ENCODE results near the gene NLRP2B.
"Not testable (repeated sequence)": the region's sequence is repeated elsewhere in the genome, so short reads cannot be mapped to it uniquely, and the experiment has no call there.

The NLRP2B gene

DNA sequence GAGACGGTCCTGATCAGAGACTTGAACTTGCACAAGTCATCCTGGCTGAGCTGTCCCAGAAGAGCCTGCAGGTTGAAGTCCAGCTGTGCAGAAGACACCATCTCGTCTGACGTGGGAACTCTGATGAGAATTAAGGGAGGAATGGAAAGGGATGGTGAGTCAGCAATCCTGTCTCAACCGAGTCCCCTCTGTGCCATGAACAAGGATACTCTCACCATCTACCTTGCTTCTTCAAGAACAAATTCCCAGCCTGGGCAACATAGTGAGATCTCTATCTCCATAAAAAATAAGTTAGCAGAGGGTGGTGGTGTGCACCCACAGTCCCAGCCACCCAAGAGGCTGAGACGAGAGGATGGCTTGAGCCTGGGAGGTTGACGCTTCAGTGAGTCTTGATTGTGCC is at the start of gene NLRP2B:
Gene NLRP2B (minus strand): TSS at position 101 of the 400 bp plus-strand sequence.
- no peaks in the 10 kb centered on the region for H3K27me3 ChIP-seq (ENCODE audit: insufficient read depth, low read length)

DNA sequence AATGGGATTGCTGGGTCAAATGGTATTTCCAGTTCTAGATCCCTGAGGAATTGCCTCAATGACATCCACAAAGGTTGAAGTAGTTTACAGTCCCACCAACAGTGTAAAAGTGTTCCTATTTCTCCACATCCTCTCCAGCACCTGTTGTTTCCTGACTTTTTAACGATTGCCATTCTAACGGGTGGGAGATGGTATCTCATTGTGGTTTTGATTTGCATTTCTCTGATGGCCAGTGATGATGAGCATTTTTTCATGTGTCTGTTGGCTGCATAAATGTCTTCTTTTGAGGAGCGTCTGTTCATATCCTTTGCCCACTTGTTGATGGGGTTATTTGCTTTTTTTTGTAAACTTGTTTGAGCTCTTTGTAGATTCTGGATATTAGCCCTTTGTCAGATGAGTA is 45.9 kb upstream of the NLRP2B start:
- not testable (repeated sequence) for H3K4me1 ChIP-seq (ENCODE audit: insufficient read depth, low read length); H3K4me3 ChIP-seq (ENCODE audit: low read length); H3K27ac ChIP-seq (ENCODE audit: low read length); H3K27me3 ChIP-seq (ENCODE audit: insufficient read depth, low read length); H3K9ac ChIP-seq (ENCODE audit: low read depth, low read length); H3K36me3 ChIP-seq (ENCODE audit: insufficient read depth, low read depth, low read length)
- peaks cover 13% of the 10 kb centered on the region for H3K9me3 ChIP-seq (ENCODE audit: insufficient read depth, low read depth, low read length)

More for the DNA sequence above, at the start of gene NLRP2B:
- Histone ChIP-seq H3K27ac (ENCODE audit: low read length) (no peak within 1 kb of the TSS), H3K9me3 (ENCODE audit: insufficient read depth, low read depth, low read length) (peaks cover 13% of the 10 kb centered on the region), H3K36me3 (ENCODE audit: insufficient read depth, low read depth, low read length) (no peaks in the 10 kb centered on the region), H3K4me3 (ENCODE audit: low read length) (no peak within 1 kb of the TSS), H3K4me1 (ENCODE audit: insufficient read depth, low read length) (no peaks in the 10 kb centered on the region; the same call in 1 of the 2 replicates), H3K9ac (ENCODE audit: low read depth, low read length) (no peak within 1 kb of the TSS)

DNA sequence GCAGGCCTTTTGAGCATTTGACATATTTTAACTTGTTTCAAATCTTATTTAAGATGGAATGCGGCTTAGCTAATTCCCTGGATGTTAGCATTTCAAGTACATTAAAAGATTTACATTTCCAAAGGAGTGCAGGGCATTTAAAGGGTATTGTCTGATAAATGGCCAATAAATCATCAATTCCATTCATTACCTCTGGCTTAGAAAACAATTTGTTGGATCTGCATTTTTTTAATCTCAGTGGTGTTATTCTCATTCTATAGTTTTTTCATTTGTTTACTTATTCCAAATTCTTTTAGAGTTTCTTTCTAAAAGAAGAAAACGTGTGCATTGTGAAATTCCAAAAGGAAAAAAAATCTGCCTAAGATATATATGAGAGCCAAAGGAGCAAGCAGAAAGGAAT is 1.3 kb upstream of the NLRP2B start:
- H3K36me3 ChIP-seq (ENCODE audit: insufficient read depth, low read depth, low read length) = no peaks in the 10 kb centered on the region
- peaks cover 13% of the 10 kb centered on the region for H3K9me3 ChIP-seq (ENCODE audit: insufficient read depth, low read depth, low read length)
- no peak overlapping the region for H3K9ac ChIP-seq (ENCODE audit: low read depth, low read length)
- H3K27ac ChIP-seq (ENCODE audit: low read length) = no peak overlapping the region
- no peak overlapping the region for H3K4me3 ChIP-seq (ENCODE audit: low read length)
- no peaks in the 10 kb centered on the region; the same call in 1 of the 2 replicates for H3K4me1 ChIP-seq (ENCODE audit: insufficient read depth, low read length)
- no peaks in the 10 kb centered on the region for H3K27me3 ChIP-seq (ENCODE audit: insufficient read depth, low read length)

DNA sequence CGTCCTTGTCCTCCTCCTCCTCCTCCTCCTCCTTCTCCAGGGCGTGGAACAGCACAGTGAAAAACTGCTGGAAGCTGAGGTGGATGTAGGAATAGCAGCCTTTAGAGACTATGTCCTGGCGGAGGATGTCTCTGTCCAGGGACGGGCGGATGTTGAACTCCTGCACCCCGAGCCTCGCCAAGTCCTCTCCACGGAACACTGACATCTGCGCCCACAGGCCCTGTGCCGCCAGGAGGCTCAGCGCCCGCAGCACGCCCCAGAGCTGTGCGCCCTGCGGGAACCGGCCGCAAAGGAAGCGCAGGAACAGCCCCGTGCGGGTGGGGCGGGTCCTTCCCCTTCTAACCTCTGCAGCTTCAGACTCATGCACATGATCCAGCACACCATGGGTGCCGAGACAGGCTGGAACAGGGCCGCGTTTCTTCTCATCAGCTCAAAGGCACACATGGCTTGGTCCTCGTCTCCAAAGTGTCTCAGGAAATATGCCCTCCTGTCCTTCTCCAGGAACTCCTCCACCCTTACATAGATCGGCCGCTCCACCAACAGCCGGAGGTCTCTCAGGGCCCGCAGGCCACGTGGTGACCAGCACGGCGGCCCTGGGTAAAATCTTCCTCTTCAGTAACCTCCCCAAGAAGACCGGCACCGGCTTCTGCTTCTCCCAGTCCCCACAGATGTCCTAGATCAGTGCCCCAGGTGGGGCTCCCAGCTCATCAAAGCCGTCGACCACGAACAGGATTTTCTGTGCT is 1.2 kb downstream of the NLRP2B start:
- no peak overlapping the region for H3K27ac ChIP-seq (ENCODE audit: low read length)
- H3K36me3 ChIP-seq (ENCODE audit: insufficient read depth, low read depth, low read length) = no peaks in the 10 kb centered on the region
- no peaks in the 10 kb centered on the region; the same call in 1 of the 2 replicates for H3K4me1 ChIP-seq (ENCODE audit: insufficient read depth, low read length)
- no peaks in the 10 kb centered on the region for H3K27me3 ChIP-seq (ENCODE audit: insufficient read depth, low read length)
- peaks cover 2% of the 10 kb centered on the region; the same call in 1 of the 2 replicates for H3K9me3 ChIP-seq (ENCODE audit: insufficient read depth, low read depth, low read length)
- H3K4me3 ChIP-seq (ENCODE audit: low read length) = no peak overlapping the region
- no peak overlapping the region for H3K9ac ChIP-seq (ENCODE audit: low read depth, low read length)

DNA sequence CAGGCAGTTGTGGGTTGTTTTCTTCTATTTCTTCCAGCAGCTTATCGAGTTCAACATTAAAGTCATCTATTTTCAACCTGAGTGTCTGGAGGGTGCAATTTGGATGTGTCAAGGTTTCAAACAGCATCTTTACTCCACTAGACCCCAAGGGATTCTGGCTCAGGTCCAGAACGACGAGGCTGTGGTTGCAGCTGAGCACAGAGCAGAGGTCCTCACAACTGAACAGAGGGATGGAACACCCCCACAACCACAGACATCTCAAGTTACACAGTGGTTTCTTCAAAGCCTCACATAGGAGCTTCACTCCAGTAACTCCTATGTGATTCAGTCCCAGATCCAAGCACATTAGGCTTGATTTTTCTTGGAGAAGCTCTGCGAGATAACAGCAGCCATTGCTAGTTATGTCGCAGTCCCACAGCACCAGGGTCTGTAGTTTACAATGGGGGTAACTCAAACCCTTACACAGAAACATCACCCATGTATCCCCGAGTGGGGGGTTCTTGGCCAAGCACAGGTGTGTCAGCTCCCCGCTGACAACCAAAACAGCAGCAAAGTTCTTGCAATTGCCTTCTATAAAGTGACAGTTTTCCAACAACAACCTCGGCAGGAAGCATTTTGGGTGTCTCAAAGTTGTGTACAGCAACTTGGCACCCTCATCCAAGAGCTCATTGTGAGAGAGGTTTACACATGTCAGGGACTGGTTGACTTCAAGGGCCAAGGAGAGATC is 2.8 kb downstream of the NLRP2B start:
- no peaks in the 10 kb centered on the region for H3K27me3 ChIP-seq (ENCODE audit: insufficient read depth, low read length)
- no peaks in the 10 kb centered on the region for H3K4me1 ChIP-seq (ENCODE audit: insufficient read depth, low read length)
- H3K36me3 ChIP-seq (ENCODE audit: insufficient read depth, low read depth, low read length) = no peaks in the 10 kb centered on the region
- peaks cover 6% of the 10 kb centered on the region; the same call in 1 of the 2 replicates for H3K9me3 ChIP-seq (ENCODE audit: insufficient read depth, low read depth, low read length)
- no peak overlapping the region for H3K27ac ChIP-seq (ENCODE audit: low read length)
- no peak overlapping the region for H3K4me3 ChIP-seq (ENCODE audit: low read length)
- no peak overlapping the region for H3K9ac ChIP-seq (ENCODE audit: low read depth, low read length)

DNA sequence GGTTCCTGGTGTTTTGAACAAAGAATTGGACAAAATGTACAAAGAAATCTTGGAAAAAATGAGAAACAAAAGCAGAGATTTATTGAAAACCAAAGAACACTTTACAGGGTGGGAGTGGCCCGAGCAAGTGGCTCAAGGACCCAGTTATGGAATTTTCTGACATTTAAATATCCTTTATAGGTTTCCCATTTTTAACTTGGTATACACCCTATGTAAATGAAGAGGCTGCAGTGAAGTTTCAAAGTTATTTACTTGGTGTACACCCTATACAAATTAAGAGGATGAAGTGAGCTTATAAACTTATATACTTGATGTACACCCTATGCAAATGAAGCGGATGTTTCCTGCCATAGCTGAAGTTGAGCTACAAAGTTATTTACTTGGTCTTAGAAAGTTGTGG is 4.7 kb downstream of the NLRP2B start:
- peaks cover 6% of the 10 kb centered on the region for H3K9me3 ChIP-seq (ENCODE audit: insufficient read depth, low read depth, low read length)
- H3K4me3 ChIP-seq (ENCODE audit: low read length) = no peak overlapping the region
- no peaks in the 10 kb centered on the region for H3K4me1 ChIP-seq (ENCODE audit: insufficient read depth, low read length)
- no peaks in the 10 kb centered on the region for H3K36me3 ChIP-seq (ENCODE audit: insufficient read depth, low read depth, low read length)
- no peak overlapping the region for H3K27ac ChIP-seq (ENCODE audit: low read length)
- no peak overlapping the region for H3K9ac ChIP-seq (ENCODE audit: low read depth, low read length)
- no peaks in the 10 kb centered on the region for H3K27me3 ChIP-seq (ENCODE audit: insufficient read depth, low read length)

DNA sequence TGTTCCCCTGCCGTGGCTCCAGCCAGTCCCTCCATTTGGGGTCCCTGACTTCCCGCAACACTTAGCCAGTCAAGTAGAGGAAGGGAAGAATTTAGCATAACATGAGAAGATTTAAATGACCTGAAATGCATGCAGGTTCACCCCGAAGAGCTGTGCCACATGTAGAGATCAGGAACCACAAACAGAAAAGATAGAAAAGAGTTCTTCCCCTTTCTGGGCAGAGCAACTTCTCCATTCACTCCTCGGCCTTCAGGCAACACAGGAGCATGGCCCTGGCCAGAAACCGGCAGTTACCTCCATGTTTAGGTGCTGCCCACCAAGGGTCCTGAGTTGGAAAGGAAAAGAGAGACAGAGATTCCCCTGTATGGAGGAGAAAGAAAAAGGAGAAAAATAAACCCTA is 5.2 kb downstream of the NLRP2B start:
- Histone ChIP-seq H3K27me3 (ENCODE audit: insufficient read depth, low read length) (no peaks in the 10 kb centered on the region), H3K27ac (ENCODE audit: low read length) (no peak overlapping the region), H3K9me3 (ENCODE audit: insufficient read depth, low read depth, low read length) (peaks cover 6% of the 10 kb centered on the region), H3K4me3 (ENCODE audit: low read length) (no peak overlapping the region), H3K36me3 (ENCODE audit: insufficient read depth, low read depth, low read length) (no peaks in the 10 kb centered on the region), H3K9ac (ENCODE audit: low read depth, low read length) (no peak overlapping the region), H3K4me1 (ENCODE audit: insufficient read depth, low read length) (no peaks in the 10 kb centered on the region)

DNA sequence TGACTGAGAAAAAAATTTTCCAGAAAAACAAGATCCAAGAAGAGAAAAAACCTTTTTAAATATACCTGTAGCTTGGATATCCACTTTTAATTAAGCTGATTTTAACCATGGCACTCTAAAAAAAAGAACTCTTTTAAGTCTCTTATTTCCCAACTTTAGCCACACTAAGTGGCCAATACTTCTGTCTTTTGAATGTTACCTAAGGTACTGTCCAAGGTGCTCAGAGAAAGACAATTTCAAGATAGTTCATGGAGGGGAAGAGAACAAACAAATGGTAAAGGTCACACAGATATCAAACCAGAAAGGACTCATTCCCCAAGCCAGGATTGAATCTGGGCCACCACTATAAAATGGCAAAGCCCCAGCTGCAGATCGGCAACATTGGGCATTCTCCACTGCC is 10.1 kb downstream of the NLRP2B start:
- Histone ChIP-seq H3K9ac (ENCODE audit: low read depth, low read length) (no peak overlapping the region), H3K4me3 (ENCODE audit: low read length) (no peak overlapping the region), H3K36me3 (ENCODE audit: insufficient read depth, low read depth, low read length) (no peaks in the 10 kb centered on the region), H3K27me3 (ENCODE audit: insufficient read depth, low read length) (no peaks in the 10 kb centered on the region), H3K27ac (ENCODE audit: low read length) (no peak overlapping the region), H3K4me1 (ENCODE audit: insufficient read depth, low read length) (no peaks in the 10 kb centered on the region), H3K9me3 (ENCODE audit: insufficient read depth, low read depth, low read length) (peaks cover 6% of the 10 kb centered on the region)

DNA sequence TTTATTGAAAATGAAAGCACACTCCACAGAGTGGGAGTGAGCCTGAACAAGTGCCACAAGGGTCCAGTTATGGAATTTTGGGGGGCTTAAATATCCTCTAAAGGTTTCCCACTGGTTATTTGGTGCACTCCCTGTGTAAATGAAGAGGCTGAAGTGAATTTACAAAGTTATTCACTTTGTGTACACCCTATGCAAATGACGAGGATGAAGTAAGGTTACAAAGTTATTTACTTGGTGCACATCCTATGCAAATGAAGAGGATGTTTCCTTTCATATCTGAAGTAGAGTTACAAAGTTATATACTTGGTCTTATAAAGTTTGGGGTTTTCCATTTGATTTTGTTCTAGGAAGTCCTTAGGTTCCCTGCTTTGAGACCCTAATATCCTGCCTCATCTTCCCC is 13.1 kb downstream of the NLRP2B start:
- H3K4me1 ChIP-seq (ENCODE audit: insufficient read depth, low read length) = no peaks in the 10 kb centered on the region
- H3K4me3 ChIP-seq (ENCODE audit: low read length) = no peak overlapping the region
- H3K27ac ChIP-seq (ENCODE audit: low read length) = no peak overlapping the region
- H3K36me3 ChIP-seq (ENCODE audit: insufficient read depth, low read depth, low read length) = no peaks in the 10 kb centered on the region
- no peaks in the 10 kb centered on the region; the same call in 1 of the 2 replicates for H3K9me3 ChIP-seq (ENCODE audit: insufficient read depth, low read depth, low read length)
- no peak overlapping the region for H3K9ac ChIP-seq (ENCODE audit: low read depth, low read length)
- no peaks in the 10 kb centered on the region for H3K27me3 ChIP-seq (ENCODE audit: insufficient read depth, low read length)

DNA sequence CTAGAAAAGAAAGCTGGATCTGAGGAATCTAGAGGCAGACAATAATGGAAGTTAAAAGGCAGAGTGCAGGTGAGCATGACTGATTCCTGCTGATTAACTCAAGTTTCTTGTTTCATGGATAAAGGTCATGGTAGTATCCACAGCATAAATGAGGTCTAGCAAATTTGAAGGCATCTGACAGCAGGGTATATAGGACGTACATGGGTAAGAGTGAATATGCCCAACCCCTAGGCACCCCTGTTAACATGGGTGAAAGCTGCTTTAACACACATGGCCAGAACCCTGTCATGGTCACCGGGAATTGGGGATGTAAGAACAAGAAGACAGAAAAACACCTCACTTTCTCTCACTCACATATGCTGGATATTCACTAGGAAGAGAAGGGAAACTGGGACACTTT is 25.0 kb downstream of the NLRP2B start:
- Histone ChIP-seq H3K4me1 (ENCODE audit: insufficient read depth, low read length) (no peaks in the 10 kb centered on the region; the same call in 1 of the 2 replicates), H3K9me3 (ENCODE audit: insufficient read depth, low read depth, low read length) (peaks cover 16% of the 10 kb centered on the region), H3K9ac (ENCODE audit: low read depth, low read length) (no peak overlapping the region), H3K27ac (ENCODE audit: low read length) (no peak overlapping the region), H3K4me3 (ENCODE audit: low read length) (no peak overlapping the region), H3K36me3 (ENCODE audit: insufficient read depth, low read depth, low read length) (no peaks in the 10 kb centered on the region), H3K27me3 (ENCODE audit: insufficient read depth, low read length) (no peaks in the 10 kb centered on the region)

DNA sequence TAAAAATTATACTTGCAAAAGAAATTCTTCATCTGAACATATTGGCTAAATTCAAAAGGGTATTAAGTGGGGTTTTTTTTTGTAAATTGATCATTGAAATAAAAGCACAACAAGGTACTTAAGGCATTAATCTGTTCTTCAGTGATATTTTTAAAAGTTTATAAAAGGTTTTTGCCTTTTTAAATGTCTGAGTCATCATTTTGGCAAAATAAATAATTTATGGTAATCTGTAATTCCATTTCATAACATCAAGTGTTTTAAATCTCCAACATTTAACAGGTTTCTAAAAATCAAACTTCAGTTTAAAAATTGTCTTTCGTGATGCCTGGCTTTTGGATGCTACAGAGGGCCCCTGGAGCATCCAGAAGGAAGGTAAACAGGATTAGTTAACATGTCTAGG is 27.4 kb downstream of the NLRP2B start:
- Histone ChIP-seq H3K9me3 (ENCODE audit: insufficient read depth, low read depth, low read length) (peaks cover 16% of the 10 kb centered on the region), H3K4me3 (ENCODE audit: low read length) (no peak overlapping the region), H3K9ac (ENCODE audit: low read depth, low read length) (no peak overlapping the region), H3K4me1 (ENCODE audit: insufficient read depth, low read length) (peaks cover 2% of the 10 kb centered on the region), H3K27ac (ENCODE audit: low read length) (no peak overlapping the region), H3K36me3 (ENCODE audit: insufficient read depth, low read depth, low read length) (no peaks in the 10 kb centered on the region), H3K27me3 (ENCODE audit: insufficient read depth, low read length) (no peaks in the 10 kb centered on the region)
